Measurements from ENCODE around the gene STK32B.
"Not testable (repeated sequence)": the region's sequence is repeated elsewhere in the genome, so short reads cannot be mapped to it uniquely, and the experiment has no call there.

The STK32B gene

GRCh38 chr4:5209862-5210261 is 158.6 kb downstream of the STK32B start:
- no peak for DNase-seq (ENCODE audit: low read depth)

- no peak for DNase-seq (ENCODE audit: low read depth)
These were observed 160.1 kb downstream of the STK32B start for GRCh38 chr4:5211282-5211839.

GRCh38 chr4:5212255-5213013 is 161.2 kb downstream of the STK32B start:
- no peak for DNase-seq (ENCODE audit: low read depth)

GRCh38 chr4:5213087-5213595 is 161.9 kb downstream of the STK32B start:
- DNase-seq (ENCODE audit: low read depth): no peak

- no peak for DNase-seq (ENCODE audit: low read depth)
These were observed 164.0 kb downstream of the STK32B start for GRCh38 chr4:5215321-5215720.

GRCh38 chr4:5217421-5217820 is 166.1 kb downstream of the STK32B start:
- no peak for DNase-seq (ENCODE audit: low read depth)

GRCh38 chr4:5218376-5219069 is 167.2 kb downstream of the STK32B start:
- DNase-seq (ENCODE audit: low read depth): no peak

GRCh38 chr4:5220028-5220427 is 168.7 kb downstream of the STK32B start:
- DNase-seq (ENCODE audit: low read depth): no peak

GRCh38 chr4:5222047-5222446 is 170.8 kb downstream of the STK32B start:
- DNase-seq (ENCODE audit: low read depth): no peak

GRCh38 chr4:5222951-5223350 is 171.7 kb downstream of the STK32B start:
- DNase-seq (ENCODE audit: low read depth): no peak

GRCh38 chr4:5224340-5224739 is 173.1 kb downstream of the STK32B start:
- no peak for DNase-seq (ENCODE audit: low read depth)

GRCh38 chr4:5232549-5232948 is 181.3 kb downstream of the STK32B start:
- DNase-seq (ENCODE audit: low read depth): no peak

GRCh38 chr4:5237086-5237660 is 185.9 kb downstream of the STK32B start:
- DNase-seq (ENCODE audit: low read depth): no peak

- DNase-seq (ENCODE audit: low read depth): no peak
These were observed 186.9 kb downstream of the STK32B start for GRCh38 chr4:5238173-5238572.

GRCh38 chr4:5247061-5247460 is 195.8 kb downstream of the STK32B start:
- DNase-seq (ENCODE audit: low read depth): not testable (repeated sequence)

- DNase-seq (ENCODE audit: low read depth): no peak
These were observed 196.5 kb downstream of the STK32B start for GRCh38 chr4:5247735-5248134.

GRCh38 chr4:5249727-5250126 is 198.4 kb downstream of the STK32B start:
- no peak for DNase-seq (ENCODE audit: low read depth)

GRCh38 chr4:5250536-5250935 is 199.3 kb downstream of the STK32B start:
- DNase-seq (ENCODE audit: low read depth): not testable (repeated sequence)

GRCh38 chr4:5256421-5256820 is 205.1 kb downstream of the STK32B start:
- no peak for DNase-seq (ENCODE audit: low read depth)

GRCh38 chr4:5257086-5257485 is 205.8 kb downstream of the STK32B start:
- DNase-seq (ENCODE audit: low read depth): no peak

- no peak for DNase-seq (ENCODE audit: low read depth)
These were observed 208.2 kb downstream of the STK32B start for GRCh38 chr4:5259471-5259870.

GRCh38 chr4:5260121-5260520 is 208.8 kb downstream of the STK32B start:
- no peak for DNase-seq (ENCODE audit: low read depth)

GRCh38 chr4:5261866-5262265 is 210.6 kb downstream of the STK32B start:
- no peak for DNase-seq (ENCODE audit: low read depth)

Data from amniotic epithelial cell (primary cell).